ENCODE data around the gene DHFR.
"Not testable (repeated sequence)": the region's sequence is repeated elsewhere in the genome, so short reads cannot be mapped to it uniquely, and the experiment has no call there.

DHFR gene

GRCh38 chr5:80654391-80655230, at the start of gene DHFR, which contains the start of gene MSH3:
DHFR (minus strand) TSS chr5:80654983; CDS start chr5:80654489, 494 bp downstream.
MSH3 (plus strand) TSS chr5:80654652; CDS start chr5:80654728, 76 bp downstream.
- DNase-seq, result peak; percentile 22 to 63

DNA sequence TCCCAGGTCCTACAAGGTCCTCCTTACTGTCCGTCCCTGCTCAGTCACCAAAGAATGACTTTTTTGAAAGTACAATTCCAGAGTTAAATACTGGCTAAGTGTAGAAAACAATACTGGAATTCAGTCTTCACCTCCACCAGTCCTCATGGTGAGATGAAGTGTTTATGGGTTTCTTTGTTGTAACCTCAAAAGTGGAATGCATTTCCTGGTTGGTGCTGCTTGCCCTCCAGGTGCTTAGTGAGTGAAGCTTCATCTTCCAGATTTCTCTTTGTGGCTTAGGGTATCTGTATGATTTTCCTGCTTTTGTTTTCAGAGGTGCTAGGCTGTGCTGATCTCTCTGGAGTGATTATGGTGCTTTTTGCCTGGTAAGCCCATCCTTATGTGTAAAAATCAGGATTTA, 49.4 kb upstream of the DHFR start:
- no peak for DNase-seq

DNA sequence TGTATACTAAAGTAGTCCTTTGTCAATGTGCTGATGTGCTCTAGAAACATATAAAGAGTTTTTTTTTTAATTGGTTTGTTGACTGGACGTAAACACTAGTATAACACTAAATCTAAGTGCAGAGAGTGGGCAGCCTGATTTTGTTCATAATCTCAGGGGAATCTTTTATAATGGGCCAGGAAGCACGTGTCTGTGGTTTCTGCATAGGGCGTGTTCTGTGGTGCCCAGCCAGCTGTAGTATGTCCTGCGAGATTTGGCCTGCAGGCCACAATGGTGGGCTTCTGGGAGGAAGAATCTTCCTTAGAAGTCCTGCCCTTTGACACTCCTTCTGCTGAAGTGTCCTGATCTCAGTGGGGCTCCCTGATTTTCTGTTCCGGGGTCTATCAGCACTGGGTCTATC, 49.0 kb upstream of the DHFR start:
- DNase-seq, result no peak

- DNase-seq, result no peak
Observed at GRCh38 chr5:80703291-80703690, 48.5 kb upstream of the DHFR start.

DNA sequence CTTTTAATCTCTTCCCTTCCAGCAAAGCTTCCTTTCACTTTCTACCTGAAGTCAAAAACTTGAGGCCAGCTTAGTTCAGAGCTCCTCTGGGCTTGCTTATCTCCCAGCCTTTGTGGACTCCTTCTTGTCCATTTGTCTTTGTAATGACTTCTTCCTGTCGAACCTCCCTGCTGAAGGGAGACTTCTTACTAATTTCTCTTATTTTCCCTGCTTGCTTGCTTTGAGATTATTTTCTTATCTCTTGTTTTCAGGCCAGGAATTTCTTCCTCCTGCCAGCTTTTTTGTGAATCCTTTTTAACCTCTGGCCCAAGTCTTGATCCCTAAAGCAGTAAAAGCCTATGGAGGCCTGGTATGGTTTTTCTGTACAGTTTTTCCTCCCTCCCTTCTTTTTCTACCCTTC, 46.8 kb upstream of the DHFR start:
- DNase-seq, result no peak

GRCh38 chr5:80698369-80698768, 43.6 kb upstream of the DHFR start:
- DNase-seq, result no peak

GRCh38 chr5:80697100-80697499, 42.3 kb upstream of the DHFR start:
- no peak for DNase-seq

DNA sequence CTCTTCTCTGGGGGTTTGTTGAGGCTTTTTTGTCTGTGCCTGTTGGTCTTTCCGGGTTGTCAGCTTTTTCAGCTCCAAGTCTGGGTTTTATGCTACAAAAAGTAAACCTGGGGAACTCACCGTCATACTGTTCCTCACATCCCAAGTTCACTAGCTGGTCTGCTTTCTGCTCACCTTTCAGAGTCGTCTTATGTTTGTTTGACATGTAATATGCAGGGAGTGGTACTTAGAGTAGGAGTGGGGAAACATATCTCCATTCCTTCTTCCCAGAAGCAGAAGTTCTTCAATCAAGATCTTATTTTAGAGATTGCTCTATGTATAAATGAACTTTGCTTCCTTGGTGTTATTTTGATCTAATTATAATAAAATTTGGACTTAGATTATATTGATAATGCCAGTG, 41.7 kb upstream of the DHFR start:
- DNase-seq, result no peak

- no peak for DNase-seq
Observed at GRCh38 chr5:80695666-80696065, 40.9 kb upstream of the DHFR start.

DNA sequence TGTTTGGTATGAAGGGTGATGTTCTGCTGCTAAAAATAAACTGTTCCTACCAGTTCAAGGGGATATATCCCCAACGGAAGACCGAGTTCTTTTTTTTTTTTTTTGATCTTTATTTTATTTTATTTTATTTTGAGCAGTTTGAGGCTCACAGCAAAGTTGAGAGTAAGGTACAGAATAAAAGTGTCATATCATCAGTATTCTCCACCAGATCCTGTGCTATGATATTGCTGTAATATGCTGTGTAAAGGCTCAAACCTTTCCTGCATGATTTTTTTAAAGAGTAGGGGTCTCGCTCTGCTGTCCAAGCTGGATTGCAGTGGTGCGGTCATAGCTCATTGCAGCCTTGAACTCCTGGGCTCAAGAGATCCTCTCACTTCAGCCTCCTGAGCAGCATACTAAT, 34.8 kb upstream of the DHFR start:
- no peak for DNase-seq

DNA sequence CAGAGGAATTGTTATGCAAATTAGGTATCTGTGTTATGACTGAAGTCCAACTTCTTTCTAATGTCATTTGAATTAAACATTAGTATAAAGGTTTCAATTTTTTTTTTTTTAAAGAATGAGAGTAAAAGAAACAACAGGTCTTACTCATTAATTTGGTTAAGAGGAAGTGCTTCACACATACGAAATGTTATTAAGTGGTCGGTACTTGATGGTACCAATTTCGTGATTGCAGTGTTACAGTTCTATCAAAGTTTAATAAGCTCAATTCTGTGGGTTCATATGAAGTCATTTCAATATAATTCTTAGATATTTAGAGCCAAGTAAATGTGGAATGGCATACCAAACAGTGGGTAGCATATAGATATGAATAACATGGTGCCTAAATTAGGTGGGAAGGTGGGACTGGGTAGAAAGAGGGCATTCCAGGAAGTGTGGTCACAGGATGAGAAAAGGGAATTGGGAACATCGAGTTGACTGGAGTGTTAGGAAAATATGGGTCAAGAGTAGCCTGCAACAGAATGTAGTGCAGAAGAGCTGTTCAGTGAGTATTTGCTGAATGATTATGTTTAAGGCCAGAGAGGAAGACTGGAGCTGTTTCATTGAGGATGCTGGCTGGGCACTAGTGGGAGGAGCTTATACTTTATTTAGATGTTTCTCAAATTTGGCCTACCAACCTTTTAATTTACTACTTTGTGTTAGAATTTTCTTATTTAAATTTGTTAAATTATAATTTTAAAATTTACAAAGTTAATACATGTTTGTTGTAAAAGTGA, 34.1 kb upstream of the DHFR start:
- DNase-seq, result no peak

- DNase-seq, result no peak
Observed at GRCh38 chr5:80686757-80687156, 32.0 kb upstream of the DHFR start.

GRCh38 chr5:80676706-80677105, 21.9 kb upstream of the DHFR start:
- DNase-seq, result no peak

GRCh38 chr5:80672140-80672736, 17.5 kb upstream of the DHFR start:
- no peak for DNase-seq

- no peak for DNase-seq
Observed at GRCh38 chr5:80668016-80668969, 13.5 kb upstream of the DHFR start.

DNA sequence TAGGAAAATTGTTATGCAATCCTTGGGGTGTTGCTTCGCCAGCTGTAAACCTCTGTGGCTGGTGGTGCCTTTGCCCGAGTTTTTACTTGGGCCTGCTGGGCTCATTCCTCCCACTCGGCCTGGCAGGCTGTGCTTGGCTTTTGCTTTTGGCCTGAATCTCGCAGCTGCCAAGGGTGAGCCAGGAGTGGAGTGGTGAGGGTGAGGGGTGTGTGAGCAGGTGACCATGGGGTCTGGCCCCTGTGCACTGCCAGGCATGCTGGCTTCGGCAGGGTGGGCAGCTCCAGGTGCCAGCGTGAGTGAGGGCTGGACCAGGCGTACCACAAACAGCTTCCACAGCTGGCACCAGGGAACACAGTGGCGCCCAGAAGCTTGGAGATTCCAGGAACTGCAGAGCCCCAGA, 12.6 kb upstream of the DHFR start:
- DNase-seq, result no peak

DNA sequence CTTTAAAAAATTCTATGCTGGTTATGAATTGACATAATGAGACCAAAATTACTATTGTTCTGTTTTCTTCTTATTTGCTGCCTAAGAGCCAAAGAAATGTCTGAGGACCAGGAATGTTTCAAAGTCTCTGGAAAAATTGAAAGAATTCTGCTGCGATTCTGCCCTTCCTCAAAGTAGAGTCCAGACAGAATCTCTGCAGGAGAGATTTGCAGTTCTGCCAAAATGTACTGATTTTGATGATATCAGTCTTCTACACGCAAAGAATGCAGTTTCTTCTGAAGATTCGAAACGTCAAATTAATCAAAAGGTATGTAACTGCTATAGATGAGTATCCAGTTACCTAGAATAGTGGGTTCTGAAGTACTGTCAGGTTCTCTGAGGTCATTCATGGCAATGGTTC, 10.3 kb upstream of the DHFR start:
- DNase-seq, result no peak

GRCh38 chr5:80662108-80662507, 7.3 kb upstream of the DHFR start:
- no peak for DNase-seq

DNA sequence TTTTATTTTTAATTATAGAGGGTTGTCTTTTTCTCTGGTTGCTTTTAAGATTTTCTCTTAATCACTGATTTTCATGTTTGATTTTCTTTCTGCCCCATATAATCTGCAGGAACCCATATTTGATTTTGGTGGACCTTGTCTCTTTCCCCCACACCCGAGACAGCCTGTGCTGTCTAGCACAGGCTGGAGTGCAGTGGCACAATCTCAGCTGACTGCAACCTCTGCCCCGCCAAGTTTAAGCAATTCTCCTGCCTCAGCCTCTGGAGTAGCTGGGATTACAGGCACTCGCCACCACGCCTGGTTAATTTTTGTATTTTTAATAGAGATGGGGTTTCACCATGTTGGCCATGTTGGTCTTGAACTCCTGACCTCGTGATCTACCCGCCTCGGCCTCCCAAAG, 5.9 kb upstream of the DHFR start:
- not testable (repeated sequence) for DNase-seq

DNA sequence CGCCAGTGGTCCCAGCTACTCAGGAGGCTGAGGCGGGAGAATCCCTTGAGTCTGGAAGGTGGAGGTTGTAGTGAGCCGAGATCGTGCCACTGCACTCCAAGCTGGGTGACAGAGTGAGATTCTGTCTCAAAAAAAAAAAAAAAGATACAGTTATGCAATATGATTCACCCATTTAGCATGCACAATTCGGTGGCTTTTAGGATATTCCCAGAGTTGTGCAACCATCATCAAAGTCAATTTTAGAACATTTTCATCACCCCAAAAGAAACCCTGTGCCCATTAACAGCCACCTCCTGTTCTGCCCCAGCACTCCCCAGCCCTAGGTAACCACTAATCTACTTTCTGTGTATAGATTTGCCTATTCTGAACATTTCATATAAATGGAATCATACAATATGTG, 4.3 kb upstream of the DHFR start:
- no peak for DNase-seq

- DNase-seq, result no peak
Observed at GRCh38 chr5:80656425-80656824, 1.6 kb upstream of the DHFR start.

- no peak for DNase-seq
Observed at GRCh38 chr5:80655231-80655774, 520 bp upstream of the DHFR start.

Measured in cerebellar nuclear complex (tissue), 1 donor.